B cell (primary cell): ENCODE measurements around the gene PCSK2.

Experiments
- CTCF ChIP-seq: fragments of 200-600 bp; IDR thresholded peaks from one replicate; pipeline ENCODE4 v1.8.0; 2022; ENCODE audit warnings: antibody characterized with exemption, mild to moderate bottlenecking
- EZH2 ChIP-seq: IDR thresholded peaks from 2 replicates; pipeline ENCODE4 v1.6.1; 2012; ENCODE audit warnings: borderline replicate concordance, low read depth, mild to moderate bottlenecking, moderate library complexity, low read length; ENCODE audit not compliant: insufficient read depth, poor library complexity, severe bottlenecking

GRCh38 chr20:17391127-17391771, 164.4 kb downstream of the PCSK2 start:
- TF ChIP-seq CTCF, result no peak
- TF ChIP-seq EZH2, result no peak
